GM04504 (cell line): ENCODE data around the gene ARGLU1.

Experiments used
- DNase-seq: peaks from one replicate; pipeline ENCODE4 v3.0.0-alpha.2; 2012; ENCODE audit warnings: low read depth

ARGLU1 gene

DNA sequence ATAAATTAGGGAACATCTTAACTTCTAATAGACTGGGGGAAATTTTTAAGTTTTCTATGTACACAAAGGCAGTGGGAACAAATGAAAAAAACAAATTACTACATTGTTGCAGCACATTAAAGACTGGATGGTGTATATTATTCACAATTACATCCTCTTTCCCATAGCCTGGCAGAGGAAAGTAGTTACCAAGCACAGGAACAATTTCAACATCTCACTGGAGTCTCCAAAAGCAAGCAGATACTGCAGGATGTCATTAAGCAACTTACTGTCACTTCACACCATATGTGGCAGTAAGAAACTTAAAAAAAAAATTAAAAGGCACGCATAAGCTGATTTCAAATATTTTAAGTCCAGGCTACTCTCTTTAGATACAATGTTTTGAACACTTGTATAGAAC is 26.1 kb downstream of the ARGLU1 start:
- no peak for DNase-seq

GRCh38 chr13:106540613-106541012 is 27.3 kb downstream of the ARGLU1 start:
- no peak for DNase-seq

DNA sequence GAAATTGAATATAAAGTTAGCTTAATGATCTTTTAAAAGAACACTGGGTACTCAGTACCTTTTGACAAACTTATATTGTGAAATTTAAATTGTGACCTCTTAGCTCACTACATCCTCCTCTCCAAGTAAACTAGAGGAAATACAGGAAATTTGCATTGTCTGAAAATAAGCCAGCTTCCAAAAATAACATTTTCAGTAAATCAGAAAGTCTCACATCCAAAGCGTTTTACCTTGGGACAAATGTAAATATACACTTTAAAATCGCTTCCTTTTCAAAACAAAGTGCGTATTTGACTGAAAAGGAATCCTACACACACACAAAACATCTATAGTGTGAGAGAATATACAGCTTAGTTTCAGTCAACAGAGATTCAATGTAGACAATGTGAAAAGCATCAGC is 30.4 kb downstream of the ARGLU1 start:
- DNase-seq = no peak

DNA sequence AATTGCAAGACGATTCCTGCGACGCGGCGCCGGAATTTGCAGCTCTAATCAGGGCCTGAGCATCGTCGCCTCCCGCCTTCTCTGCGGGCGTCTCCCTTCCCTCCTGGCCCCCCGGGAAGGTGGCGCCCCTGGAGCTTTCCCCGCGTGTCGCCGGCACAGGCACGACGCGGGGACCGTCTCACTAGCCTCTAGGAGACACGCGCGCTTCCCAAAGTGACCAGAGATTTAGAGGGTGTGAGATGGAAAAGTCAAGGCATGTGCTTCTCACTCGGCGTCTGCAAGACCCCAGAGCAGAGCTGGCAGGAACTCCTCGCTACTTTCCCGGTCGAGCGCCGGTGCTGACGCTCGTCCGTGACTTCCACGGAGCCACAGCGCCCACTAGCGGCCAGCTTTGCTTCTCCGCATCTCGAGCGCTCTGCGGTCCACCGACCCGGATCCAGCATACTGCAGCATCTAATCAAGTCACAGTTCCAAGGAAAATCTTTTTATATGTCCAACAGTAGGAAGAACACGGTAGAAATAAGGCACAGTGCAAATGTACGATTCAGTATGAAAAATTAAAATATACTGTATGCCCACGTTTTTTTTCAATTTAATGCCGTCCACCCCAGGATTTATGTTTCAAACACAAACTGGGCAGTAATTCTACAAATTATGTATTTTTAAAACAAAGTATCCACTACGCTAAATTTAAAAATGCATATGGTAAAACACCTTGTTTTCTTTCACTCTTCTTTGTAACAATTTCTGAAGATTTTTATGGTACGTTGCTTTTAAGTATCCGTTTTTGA is 31.5 kb downstream of the ARGLU1 start:
- DNase-seq = peak; percentile 58

GRCh38 chr13:106535552-106536243 is 32.2 kb downstream of the ARGLU1 start, which contains the start of gene EFNB2:
EFNB2 (minus strand) TSS chr13:106535662; CDS start chr13:106534964, 698 bp downstream.
- peak; percentile 82 for DNase-seq

DNA sequence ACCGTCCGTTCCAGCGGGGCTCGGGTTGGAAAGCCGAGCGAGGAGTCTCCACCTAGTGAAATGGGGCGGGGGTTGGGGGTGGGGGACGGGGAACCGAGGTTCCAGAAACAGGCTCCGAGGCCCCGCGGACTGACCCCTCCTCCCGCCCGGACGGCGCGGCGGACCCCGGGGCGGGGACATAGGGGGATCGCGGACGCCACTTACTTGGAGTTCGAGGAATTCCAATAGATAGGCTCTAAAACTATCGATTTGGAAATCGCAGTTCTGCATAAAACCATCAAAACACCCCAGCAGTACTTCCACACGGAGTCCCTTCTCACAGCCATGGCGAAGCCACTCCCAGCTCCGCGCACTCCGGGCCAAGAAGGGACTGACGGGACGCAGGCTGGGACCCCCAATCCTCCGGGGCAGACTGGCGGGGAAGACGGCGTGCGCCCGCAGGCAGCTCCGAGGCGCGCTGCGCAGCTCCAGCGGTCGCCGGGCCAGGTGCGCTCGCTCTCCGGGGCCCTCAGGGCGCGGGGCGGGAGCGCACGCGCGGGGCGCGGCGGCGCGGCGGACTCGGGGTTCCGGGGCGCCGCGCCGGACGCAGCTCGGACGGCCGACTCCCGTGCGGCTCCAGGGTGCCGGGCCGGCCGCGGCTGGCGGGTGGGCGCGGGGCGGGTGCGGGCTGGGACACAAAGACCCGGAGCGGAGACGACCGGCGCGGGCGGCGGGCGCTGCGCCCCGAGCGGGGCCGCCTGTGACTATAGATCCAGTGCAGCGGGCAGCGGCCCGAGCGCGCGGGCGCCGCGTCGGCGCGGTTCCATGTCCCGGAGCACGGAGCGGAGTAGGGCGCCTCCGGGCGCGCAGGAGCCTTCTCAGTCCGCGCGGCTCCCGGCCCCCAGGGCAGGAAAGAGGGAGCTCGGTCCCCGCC is 33.0 kb downstream of the ARGLU1 start:
- no peak for DNase-seq

DNA sequence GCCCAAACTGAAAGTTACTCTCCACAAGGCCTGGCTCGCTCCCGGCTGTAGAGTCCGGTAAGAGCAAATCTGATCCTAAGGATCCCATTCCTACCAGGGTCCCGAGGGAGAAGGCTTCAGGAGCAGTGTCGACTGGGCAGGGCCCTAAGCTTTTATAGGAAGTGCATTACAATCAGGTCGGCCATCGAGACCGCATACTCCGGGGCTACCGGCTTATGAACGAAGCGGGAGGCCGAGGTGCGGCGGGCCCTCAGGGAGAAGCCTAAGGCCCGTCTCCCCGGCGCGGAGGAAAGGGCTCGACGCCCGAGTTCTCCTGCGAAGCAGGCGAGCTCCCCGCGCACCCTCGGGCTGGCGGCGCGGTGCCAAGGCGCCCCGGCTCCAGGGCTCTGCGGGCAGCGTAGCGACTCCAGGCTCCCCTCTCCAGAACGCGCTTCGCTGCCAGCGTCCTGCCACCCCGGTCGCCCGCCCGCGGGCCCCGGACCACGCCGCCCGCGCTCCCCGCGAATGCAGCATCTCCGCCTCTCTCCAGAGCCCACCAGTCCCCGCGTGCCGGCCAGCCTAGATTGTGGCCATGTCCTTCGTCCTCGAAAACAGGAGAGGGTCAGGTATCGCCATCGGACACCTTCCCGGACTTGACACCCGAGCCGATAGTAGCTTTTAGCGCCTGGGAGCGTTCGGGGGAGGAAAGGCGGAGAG is 33.8 kb downstream of the ARGLU1 start:
- no peak for DNase-seq

GRCh38 chr13:106533101-106533942 is 34.6 kb downstream of the ARGLU1 start:
- peak; percentile 52 for DNase-seq

- DNase-seq = no peak
Measured at GRCh38 chr13:106532111-106532929, 35.6 kb downstream of the ARGLU1 start.

DNA sequence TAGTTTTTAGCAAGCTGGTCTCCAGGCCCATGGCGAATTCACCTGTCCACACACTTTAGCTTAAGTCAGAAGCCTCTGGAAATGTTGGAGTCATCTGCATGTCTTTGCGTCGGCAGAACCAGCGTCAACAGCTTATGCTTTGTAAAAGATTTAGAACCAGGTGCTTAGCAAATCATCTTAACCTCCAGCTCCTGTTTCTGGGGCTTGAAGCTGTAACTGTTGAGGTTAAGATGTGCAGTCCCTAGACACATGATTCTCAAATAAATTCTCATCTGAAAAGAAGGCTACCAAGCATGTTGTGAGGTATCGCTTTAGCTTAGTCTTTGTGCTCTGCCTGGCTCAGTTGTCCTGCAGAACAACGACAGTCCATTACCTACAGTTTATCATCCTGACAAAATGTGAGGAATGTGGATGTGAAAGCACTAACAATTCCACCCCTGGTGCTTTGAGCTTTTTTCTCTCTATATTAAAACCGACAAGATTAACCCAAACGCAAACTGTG is 36.9 kb downstream of the ARGLU1 start:
- DNase-seq = no peak

GRCh38 chr13:106530171-106530851 is 37.6 kb downstream of the ARGLU1 start:
- DNase-seq = no peak

DNA sequence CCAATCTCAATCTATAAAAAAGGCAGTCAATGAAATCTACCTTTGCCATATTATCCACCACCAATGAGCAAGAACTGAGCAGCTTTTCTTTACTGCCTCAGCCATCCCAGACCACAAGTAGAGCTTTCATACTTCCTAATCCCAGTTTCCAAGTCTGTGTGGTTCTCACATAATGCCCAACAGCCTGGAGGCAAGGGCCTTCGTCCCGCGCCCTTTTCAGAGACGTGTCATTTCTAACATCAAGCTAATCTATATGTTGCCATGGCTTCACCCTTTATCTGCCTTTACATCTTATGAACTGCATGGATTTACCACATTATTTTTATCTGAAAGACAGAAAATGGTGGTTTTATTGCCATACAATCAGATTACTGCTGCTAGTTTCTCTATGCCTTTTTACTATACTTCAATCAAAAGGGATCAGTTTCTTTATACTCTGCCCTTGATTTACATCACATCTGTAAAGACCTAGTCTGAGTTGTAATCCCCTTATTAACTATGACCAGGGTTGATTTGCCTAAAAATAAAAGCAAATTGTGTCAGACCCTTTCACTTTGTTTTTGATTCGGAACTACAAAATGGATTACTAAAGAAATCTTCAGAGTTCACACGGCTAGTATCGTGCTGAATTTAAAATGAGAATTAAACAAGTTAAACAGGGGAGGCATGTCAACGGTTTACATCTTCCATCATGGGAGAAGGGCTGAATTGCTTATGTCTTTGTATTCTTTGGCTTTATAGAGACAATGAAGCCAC is 38.3 kb downstream of the ARGLU1 start:
- DNase-seq = no peak

DNA sequence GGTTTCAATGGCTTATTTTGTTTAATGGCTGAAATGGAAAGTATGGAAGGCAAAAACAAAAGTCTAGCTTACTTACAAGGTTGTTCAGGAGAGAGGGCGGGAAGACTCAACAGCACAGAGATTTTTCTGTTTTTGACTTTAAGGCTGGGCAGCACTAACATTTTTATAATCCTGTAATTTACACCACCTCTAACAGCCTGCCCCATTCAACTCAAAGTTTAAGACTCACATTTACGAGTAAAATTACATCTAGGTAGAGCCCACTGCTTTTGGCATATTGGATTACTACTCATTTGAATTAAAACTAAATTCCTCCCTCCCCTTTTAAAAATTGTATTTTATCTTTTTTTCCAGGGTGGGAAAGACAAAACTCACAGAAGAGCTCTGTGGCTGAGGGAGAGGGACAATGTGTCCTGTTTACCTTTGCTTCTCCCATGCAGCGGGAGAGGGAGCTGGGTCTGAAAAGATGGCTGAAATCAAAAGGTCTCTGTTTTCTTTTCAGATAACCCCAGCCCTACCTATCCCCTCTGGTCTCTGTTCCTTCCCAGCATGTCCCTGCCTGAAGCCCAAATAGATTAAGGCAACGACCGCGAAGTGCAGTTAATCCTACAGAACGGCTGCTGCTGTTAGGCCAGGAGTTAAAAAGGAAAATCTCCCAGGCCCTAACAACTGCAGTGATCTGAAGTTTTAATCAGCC is 39.1 kb downstream of the ARGLU1 start:
- DNase-seq = no peak

GRCh38 chr13:106527826-106528225 is 40.1 kb downstream of the ARGLU1 start:
- no peak for DNase-seq

GRCh38 chr13:106527445-106527801 is 40.5 kb downstream of the ARGLU1 start:
- DNase-seq = no peak

- no peak for DNase-seq
Measured at GRCh38 chr13:106526738-106527444, 41.0 kb downstream of the ARGLU1 start.

DNA sequence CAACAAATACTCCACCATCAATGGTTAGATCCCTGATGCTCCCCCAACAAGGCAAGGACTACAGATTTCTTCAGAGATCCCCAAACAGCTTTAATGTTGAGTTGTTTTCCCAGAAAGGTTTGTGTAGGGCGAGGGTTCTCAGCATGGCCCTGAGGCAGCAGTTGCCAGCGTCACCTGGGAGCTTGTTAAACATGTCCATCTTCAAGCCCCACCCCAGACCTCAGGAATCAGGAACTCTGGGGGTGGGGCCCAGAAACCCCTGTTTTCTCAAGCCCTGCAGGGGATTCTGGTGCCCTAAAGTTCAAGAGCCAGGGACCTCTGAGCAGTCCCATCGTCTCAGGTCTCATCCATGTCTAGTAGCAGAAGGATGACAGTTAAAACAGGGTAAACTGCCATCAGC is 42.1 kb downstream of the ARGLU1 start:
- DNase-seq = no peak
